AG04449 (cell line): ENCODE results near the gene HDAC4.

Experiments
- CTCF ChIA-PET: fragments of 350-600 bp; formaldehyde crosslinking; extraction: SDS; loops from one replicate; lab custom pipeline; 2021; ENCODE audit warnings: antibody characterized with exemption; lab: Yijun Ruan, JAX
- POLR2A ChIA-PET: fragments of 400-600, 350-600 bp; formaldehyde crosslinking; extraction: SDS; loops from one replicate; lab custom pipeline; 2020; ENCODE audit warnings: antibody characterized with exemption, inconsistent platforms; lab: Yijun Ruan, JAX
- DNase-seq: peaks from one replicate; pipeline ENCODE4 v3.0.0-alpha.2; 2010; ENCODE audit warnings: low read depth, low spot score
- H3K4me3 ChIP-seq: 2 replicates; pipeline ENCODE4 v1.5.1; 2011; ENCODE audit warnings: low read depth, mild to moderate bottlenecking, control low read depth, low read length
- TF ChIP-seq, protein P1 (sequence below): IDR thresholded peaks from one replicate; pipeline ENCODE4 v1.5.1; 2011; ENCODE audit warnings: mild to moderate bottlenecking, moderate library complexity, low read length, control low read depth, inconsistent platforms; ENCODE audit not compliant: insufficient read depth; ENCODE audit errors: missing control alignments

The HDAC4 gene

GRCh38 chr2:239021224-239021623 lies 379.6 kb downstream of the HDAC4 start:
- ChIA-PET POLR2A (no interaction called here), CTCF (interaction anchor here (1.0 kb wide), 2 partner anchors 236 to 652 kb away, joined by 3 read pairs; no protein-coding TSS in a partner anchor)
- H3K4me3 ChIP-seq = no peak overlapping the region
- no peak for DNase-seq
- TF ChIP-seq, protein P1, sequence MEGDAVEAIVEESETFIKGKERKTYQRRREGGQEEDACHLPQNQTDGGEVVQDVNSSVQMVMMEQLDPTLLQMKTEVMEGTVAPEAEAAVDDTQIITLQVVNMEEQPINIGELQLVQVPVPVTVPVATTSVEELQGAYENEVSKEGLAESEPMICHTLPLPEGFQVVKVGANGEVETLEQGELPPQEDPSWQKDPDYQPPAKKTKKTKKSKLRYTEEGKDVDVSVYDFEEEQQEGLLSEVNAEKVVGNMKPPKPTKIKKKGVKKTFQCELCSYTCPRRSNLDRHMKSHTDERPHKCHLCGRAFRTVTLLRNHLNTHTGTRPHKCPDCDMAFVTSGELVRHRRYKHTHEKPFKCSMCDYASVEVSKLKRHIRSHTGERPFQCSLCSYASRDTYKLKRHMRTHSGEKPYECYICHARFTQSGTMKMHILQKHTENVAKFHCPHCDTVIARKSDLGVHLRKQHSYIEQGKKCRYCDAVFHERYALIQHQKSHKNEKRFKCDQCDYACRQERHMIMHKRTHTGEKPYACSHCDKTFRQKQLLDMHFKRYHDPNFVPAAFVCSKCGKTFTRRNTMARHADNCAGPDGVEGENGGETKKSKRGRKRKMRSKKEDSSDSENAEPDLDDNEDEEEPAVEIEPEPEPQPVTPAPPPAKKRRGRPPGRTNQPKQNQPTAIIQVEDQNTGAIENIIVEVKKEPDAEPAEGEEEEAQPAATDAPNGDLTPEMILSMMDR = no peak

DNA sequence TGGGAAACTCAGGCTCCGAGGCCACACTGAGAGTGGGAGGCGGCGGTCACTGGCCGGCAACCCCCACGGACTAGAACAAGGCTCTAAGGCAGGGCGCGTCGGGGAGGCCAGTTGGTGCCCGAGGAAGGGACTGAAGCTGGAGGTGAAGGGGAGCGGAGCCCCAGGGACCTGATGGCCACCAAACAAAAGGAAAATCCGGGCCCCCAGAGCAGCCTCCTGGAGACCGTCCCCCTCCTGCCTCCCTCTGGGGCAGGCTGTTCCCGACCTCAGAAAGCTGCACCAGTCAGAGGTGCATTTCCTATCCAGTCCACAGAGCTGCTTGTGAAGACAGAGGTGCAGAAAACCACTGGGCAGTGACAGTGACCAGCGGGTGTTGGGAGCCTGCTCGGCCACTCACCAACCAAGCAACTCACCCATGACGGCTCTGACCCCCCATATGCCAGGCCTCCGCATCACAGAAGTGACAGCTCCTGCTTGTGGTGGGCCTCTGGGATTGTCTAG lies 380.2 kb downstream of the HDAC4 start:
- POLR2A ChIA-PET = no interaction called here

DNA sequence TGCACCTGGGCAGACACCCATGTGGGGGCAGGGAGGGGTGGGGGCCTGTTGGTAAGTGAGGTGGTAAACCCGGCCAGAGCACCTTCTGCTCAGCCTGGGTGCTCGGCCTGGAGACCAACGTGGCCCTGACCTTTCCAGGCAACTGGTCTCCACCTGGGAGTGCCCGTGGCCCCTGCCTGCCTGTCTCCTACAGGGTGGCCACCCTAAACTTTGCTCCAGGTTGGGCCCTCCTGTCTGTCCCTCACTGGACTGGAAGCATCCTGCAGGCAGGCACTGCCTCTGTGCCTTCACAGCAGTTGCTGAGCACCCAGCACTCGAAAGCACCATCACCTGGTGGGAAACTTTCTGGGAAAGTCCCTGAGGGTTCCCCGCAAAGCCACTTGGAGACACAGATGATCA lies 381.6 kb downstream of the HDAC4 start:
- H3K4me3 ChIP-seq = no peak overlapping the region
- ChIA-PET POLR2A (no interaction called here), CTCF (no interaction called here)
- TF ChIP-seq, protein P1 = no peak
- DNase-seq = no peak

More for the DNA sequence above, 380.2 kb downstream of the HDAC4 start:
- CTCF ChIA-PET = interaction anchor here (1.0 kb wide), 1 partner anchor 235 kb away, joined by 3 read pairs; no protein-coding TSS in a partner anchor
- TF ChIP-seq, protein P1 = no peak
- DNase-seq = no peak
- no peak overlapping the region for H3K4me3 ChIP-seq

- H3K4me3 ChIP-seq = no peak overlapping the region
- TF ChIP-seq, protein P1 = no peak
- DNase-seq = no peak
- ChIA-PET POLR2A (no interaction called here), CTCF (no interaction called here)
Measured at GRCh38 chr2:239018271-239019182, 382.3 kb downstream of the HDAC4 start.

- no peak for DNase-seq
- TF ChIP-seq, protein P1 = no peak
- POLR2A ChIA-PET = no interaction called here
- CTCF ChIA-PET = no interaction called here
- no peak overlapping the region for H3K4me3 ChIP-seq
Measured at GRCh38 chr2:239017491-239018098, 383.2 kb downstream of the HDAC4 start.
